ENCODE measurements around the gene PPP2R5E.

PPP2R5E gene

DNA sequence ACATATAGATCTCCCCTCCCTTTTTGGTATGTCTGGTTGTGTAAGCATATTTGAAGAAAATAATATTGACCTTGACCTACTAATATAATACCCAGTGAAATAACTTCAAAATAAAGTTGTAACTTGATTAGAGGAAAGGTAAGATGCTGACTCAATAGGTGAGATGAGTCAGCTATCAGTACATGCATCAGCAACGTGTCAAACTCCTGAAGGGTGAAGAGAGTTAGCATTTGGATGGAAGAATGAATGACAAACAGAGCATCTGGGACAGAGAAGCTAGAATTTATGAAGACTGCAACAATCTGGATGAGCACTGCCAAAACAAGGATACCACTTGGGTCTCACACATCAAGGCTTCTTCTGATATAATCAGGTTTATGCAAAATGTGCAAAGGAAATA, 74.9 kb downstream of the PPP2R5E start:
- no peak for DNase-seq

DNA sequence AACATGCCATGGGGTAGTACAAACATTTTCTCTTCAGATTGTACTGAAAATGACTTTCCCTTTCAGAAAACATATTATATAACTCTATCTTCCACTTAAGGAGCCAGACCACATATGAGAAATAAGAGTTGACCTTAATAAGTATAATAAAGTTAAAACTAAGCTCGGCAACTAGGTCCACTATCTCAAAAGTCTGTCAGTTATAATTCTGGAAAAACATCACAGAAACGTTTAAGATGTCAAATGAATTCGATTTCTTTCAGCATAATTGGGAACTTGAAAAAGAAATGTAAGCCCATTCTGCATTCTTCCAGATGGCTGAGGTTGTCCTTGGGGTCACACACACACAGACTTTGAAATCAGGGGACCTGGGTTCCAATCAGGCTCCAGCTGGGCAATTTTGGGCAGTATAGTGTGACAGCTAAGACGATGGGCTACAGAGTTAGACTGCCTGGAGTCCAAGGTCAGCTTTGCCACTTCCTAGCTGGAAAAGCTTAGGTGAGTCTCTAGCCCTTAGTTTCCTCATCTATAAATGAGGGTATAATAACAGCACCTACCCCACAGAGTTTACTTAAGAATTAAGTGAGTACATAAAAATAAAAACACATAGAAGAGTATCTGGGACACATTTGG, 75.6 kb downstream of the PPP2R5E start:
- DNase-seq, result no peak

DNA sequence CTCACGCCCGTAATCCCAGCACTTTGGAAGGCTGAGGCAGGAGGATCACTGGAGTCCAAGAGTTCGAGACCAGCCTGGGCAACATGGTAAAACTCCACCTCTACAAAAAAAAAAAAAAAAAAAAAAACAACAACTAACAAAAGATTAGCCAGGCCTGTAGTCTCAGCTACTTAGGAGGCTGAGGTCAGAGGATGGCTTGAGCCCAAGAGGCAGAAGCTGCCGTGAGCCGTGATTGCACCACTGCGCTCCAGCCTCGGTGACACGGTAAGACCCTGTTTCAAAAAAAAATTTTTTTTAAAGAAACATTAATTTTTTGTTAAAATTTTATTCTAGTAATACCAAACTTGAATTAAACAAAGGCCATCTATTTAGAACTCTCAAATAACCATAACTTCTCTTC, 77.8 kb downstream of the PPP2R5E start:
- no peak for DNase-seq

DNA sequence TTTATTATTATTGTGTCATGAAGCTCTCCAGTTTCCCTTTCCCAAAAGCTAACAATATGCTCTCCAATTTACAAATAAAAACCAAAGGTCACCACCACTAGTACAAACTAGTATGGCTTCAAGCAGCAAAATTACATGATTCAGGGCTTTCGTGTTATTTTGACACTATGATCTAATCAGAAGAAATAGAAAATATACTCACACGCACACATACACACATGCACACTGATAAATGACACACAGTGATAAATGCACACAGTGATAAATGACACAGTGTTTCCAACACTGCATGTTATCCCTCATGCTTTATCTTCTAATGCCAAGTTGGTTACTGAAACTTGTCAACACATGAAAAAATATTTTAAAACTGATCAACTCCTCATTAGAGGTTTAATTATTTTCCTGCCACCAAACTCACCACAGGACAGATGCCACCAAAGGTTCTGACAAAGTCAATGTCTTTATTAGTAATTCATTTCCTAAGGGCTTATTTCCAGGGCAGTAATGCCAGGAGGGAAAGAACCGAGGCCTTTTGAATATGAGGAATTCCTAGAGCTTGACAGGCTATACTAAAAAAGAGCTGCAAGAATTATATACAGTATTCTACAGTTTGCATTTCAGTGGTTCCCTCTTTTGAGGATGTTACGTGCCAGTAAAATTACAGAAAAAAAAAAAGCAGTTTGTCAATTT, 82.4 kb downstream of the PPP2R5E start:
- no peak for DNase-seq

DNA sequence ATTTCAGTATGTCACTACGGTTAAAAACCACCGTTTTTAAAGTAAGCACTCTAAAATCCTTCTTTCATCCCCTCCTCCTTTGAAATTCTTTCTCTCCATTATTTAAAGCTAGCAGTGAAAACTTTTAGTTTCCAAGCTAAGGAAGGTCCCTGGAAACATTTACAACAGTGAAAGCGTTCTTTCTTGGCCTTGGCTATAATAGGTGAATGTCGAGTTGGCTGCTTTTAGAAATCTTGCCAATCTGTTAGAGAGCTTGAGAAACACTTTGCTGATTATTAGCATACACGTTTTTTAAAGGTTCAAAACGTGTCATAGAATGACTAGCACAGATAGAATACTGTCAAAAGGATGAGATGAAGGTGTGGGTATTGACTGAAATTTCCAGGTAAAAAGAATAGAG, 83.4 kb downstream of the PPP2R5E start:
- DNase-seq, result no peak

DNA sequence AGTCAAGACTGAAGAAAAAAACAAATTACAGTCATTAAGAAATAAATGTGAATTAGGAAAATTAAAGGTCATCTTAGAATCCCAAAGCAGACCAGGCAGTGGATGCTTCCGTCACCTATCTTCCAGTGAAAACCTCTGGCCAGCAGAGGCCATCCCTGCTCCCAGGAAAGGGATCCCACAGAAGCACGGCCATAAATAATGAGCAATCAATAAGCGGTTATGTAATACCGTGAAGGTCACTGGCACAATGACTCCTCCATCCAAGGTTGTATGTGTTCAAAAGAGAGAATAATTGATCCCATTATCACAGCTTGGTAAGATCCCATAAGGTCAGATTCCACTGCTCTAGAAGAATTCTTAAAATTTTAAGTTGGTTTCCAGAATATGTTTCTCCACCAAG, 85.7 kb downstream of the PPP2R5E start:
- DNase-seq, result no peak

DNA sequence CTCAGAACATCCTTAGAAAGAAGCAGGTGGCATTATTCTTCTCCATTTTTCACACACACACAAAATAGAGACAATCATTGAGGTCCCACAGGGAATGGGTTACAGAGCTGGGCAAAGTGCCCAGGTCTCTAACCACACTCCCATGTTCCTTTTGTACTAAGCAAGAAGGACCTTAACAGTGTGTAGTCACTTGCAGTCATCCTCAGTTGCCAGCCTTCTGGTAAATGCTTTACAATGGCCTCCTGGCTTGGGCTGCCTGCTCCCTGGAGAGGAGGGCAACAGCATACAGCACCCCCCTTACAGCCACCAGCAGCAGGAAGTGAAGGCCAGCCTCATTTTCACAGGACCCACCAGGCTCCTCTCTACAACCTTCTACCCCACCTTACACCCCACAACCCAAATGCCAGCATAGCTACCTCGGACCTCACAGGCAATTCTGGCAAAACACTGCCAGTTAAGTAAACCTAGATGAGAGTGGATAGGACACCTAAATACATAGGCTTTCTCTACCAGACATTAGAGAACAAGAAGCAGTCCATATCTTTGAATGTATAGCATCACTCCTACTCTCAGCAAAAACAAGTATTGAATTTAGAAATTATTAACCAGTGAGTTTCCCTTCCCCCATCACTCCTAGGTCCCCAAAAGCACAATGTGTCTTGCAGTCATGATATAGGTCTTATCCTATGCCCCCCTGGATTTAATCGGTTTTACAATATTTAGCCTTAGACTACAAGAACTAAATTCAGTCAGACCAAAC, 88.1 kb downstream of the PPP2R5E start:
- peak; percentile 5 for DNase-seq

DNA sequence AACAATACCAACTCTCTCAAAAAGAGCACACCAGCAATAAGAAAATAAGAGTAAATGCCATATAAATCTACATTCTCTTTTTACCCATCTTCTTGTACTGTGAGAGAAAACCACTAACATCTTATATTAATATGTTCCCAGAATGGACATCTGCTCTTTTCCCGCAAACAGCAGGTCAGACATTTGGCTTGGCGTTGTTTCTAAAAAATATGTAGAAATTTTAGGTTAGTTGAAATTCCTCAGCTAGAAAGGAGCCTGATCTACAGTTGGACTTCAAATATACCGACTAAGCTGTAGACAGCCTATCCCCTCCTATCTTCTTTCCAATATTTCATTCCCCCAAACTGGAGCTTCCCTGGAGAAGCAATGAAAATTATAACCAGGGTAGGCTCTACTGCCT, 88.7 kb downstream of the PPP2R5E start:
- DNase-seq, result no peak

DNA sequence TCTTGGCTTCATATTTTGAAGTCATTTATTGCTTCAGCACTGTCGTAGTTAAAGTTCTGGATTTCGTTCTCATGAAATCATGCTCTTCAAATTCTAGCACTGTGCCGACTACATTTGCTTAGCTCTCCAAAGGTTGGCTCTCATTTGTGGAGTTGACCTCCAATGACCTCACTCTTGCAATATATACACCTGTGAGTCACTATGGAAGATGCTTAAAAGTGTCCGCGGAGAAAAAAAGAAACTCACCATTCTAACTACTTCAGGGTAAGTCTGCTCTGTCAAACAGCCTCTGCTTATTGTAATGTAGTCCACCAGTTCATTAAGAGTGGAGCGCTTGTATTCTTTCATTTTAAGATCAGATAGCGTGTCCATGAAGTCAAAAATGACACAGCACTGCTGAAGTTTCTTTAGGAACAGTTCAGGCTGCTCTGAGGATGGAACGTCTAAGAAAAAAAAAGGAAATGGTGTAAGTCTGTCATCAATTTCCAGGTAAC, 89.7 kb downstream of the PPP2R5E start:
- no peak for DNase-seq

DNA sequence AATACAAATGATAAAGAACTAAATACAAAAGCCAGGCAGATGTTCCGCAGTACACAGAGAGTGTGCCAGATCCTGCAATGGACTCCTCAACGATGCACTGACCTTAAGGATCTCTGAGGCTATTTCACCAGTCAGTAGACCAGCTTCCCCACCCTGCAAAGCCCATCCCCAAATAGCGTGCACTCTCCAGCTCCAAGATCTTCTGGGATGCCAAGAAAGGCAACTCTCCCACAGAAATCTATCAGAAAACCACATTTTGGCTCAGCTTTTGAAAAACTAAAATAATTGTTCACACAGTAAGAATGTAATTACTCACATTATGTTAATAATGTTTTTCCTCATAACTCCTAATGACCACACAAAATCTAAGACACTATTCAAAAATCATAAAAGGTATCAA, 90.4 kb downstream of the PPP2R5E start:
- no peak for DNase-seq

DNA sequence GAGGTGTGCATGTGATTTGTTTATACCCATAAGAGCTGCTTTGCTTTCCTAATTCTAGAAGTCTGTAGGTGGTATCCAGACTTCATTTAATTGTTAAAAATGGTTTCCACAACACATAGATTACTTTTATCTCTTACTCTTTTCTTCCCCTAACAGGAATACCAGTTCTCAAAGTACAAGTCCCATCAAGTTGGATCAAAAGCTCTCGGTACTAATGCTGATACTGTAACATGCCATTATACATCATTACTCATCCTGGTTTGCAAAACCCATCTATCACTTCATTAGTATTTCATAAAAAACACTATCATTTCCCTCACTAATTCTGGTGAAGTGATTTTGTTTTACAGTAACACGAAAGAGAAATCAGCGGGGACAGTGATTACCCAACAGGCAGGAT, 94.3 kb downstream of the PPP2R5E start:
- DNase-seq, result no peak

DNA sequence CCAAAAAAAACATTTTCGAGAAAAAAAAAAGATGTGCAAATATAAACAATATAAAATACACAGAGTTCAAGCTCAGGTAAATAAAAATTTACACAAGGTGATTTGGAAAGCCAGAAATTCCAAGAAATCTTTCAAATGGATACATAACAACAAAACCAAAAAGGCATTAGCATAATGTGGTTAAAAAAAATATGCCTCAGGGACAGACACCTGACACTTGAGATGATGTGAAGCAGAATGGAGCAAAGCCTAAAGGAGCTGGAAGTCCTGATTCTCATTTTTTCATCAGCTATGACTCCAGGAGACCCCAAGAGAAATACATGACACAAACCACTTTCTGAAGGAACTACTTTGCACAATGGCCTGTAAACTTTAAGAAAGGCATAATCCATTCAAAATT, 98.6 kb downstream of the PPP2R5E start:
- no peak for DNase-seq

DNA sequence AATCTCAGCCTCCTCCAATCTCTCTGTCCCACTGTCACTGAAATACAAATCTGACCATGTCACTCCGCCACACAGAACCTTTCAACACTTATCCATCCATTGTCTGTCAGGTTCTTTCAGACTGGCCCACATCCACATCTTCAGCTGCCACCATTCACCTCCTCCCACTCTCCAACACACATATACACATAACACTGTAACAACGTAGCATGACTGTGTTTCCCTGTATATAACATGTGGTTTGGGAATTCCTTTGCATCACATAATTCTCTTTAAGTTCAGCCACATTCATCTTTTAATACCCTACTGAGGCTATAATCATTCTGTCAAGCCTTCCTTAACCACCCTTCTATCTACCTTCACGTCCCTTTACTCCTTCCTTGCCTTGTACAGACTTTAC, 99.2 kb downstream of the PPP2R5E start:
- DNase-seq, result no peak

DNA sequence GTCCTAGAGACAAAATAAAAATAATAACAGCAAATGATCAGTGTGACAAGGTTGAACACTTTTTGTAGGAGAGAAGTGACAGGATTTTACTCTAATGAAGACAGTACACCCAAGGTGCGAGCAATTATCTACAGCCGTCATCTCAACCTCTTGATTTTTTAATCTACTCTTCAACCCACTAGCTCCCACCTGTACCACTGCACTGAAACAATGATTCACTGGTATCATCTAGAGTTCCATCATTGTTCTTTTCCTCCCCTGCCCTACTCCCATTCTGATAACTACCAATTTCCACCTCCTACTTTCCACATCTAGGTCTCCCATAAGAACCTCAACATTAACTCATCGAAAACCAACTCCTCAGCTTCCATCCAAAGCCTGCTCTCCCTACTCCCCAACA, 99.8 kb downstream of the PPP2R5E start:
- no peak for DNase-seq

DNA sequence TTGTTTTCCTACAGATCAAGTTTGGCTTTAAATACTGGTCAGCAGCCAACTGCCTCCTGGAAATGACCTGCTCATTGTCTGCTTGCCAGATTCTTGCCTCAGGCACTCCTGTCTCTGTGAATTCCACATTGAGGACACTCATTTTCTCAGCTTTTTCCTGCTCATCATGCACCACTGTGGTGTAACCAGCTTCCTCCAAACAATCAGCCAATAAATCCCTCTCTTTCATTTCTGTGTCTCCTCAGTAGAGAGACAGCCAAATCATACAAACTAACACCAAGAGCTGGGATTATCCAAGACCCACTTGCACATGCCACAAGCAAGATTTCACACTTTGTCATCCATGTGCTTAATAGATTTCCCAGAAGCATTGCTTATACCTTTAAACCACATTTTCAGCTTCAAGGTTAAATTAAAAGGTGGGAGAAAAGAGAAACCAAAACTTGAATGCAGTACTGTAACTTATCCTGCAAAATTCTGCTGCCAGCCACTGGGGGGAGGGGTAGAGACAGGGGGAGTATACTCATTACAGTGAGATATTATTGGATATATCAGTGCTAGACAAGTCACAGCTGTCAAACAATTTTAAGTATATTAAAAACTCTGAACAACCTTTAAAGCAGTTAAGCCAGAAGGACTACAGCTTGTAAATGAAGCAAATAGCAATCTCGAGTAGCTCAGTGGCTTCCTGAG, 105.0 kb downstream of the PPP2R5E start:
- DNase-seq, result peak; percentile 31

DNA sequence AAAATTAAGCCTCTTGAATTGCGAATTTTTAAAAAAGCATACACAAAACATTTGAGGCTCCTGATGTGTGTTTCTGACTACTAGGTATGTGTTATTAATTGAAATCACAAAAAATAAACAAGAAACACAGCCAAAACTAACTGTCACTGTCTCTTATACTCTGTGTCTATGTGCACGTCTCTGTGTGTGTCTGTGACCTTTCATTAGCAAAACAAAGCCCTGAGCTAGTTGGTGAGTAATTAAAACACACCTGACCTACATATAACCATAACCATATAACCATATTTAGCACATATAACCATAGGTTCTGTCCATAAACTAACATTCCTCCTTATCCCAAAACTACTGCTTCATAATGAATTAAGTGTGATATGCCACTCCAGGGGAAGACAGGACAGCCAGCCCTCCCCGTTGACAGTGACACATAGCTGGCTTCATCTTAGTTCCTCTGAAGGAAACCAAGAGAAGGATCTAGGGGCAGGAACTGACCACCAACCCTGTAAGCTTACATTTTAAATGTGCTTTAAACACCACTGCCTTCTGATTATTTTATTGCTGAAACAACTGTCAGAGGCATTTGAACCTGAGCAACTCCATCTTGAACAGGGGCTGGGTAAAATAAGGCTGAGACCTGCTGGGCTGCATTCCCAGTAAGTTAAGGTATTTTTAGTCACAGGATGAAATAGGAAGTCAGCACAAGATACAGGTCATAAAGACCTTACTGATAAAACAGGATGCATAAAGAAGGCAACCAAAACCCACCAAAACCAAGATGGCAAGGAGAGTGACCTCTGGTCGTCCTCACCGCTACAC, 106.7 kb downstream of the PPP2R5E start:
- no peak for DNase-seq

DNA sequence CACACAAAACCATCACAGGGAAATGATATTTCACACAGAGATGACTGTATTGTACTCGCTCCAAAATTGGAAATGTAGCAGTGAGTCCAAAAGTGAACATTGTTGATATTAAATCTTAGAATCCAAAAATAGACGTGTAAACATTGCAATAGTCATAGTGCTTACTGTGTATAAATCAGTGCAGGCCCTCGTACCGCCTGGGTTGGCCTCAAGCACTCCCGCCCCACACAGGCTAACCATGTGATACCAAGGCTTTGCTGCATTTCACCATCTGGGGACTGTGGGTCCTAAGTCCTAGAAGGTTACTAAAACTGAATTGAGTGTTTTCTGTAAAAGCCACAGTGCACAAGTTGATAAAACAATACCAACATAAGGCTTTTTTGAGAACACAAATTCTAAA, 107.3 kb downstream of the PPP2R5E start:
- no peak for DNase-seq

DNA sequence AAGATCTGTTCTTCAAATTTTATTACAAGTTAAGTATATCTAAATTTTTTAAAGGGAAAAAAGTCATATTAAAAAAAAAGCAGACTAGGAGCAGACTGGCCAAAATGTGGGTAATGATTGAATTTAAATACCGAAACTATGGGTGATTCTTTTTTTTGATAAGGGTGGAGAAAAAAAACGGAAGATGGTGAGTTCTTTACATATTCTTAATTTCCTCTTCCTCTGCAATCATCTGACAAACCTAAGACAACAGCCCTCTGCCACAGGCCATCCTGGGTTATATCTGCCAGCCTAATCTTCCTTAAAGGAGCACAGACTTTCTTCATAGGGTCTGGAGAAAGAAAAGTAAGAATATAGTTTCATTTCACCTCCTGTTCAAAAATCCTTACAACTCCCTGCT, 108.0 kb downstream of the PPP2R5E start:
- no peak for DNase-seq

DNA sequence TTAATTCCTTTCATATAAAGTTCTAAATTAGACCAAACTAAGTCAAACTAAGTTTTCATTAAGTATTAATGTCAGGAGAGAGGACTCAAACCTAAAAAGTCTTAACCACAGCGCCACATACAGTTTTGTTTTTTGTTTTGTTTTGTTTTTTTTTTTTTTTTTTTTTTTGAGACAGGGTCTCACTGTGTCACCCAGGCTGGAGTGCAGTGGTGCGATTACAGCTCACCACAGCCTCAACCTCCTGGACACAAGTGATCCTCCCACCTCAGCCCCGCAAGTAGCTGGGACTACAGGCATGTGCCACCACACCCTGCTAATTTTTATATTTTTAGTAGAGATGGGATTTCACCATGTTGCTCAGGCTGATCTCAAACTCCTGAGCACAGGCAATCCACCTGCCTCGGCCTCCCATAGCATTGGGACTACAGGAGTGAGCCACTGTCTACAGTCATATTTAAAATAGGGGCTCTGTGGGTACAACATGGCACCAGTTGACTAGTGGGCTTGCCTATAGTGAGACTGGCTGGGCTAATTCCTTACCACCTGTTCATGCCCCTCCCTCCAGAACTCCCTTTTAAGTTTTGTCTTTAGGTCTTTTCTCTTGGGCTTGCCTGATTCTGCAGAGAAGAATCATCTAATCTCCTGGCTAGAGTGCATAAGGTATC, 110.2 kb downstream of the PPP2R5E start:
- no peak for DNase-seq

DNA sequence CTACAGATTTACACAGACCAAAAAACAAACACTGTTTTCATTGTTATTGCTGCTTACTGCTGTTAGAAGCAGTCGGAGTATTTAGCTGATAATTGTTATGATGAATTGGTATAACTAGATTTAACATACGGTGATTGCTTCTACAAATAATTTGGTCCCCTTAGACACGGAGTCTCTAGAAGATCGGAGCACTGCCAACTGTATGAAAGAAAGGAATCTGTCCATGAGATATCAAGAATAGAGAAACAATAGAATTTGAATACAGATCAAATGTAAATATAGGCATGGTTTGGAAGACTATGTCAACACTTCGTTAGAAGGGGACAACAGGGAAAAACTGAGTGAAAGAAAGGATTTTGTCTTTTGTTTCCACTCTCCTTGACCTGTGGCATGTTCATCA, 110.9 kb downstream of the PPP2R5E start:
- DNase-seq, result peak; percentile 10

DNA sequence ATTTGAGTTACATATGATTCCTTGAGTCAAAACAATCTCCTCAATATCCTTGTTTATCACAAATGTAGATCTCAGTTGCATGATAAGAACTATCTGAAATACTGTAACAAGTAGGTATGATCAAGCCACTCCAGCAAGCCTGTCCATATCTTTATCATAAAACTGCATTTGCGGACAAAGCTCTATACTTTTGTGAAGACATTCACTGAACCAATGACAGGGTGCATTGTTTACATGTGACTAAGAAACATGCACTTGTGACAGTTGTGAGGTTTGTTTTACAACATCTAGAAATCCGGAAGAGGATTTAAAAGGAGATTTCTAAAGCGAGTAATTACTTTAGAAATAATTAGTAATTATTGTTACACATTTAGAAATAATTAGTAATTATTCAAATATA, 111.7 kb downstream of the PPP2R5E start:
- DNase-seq, result no peak

DNA sequence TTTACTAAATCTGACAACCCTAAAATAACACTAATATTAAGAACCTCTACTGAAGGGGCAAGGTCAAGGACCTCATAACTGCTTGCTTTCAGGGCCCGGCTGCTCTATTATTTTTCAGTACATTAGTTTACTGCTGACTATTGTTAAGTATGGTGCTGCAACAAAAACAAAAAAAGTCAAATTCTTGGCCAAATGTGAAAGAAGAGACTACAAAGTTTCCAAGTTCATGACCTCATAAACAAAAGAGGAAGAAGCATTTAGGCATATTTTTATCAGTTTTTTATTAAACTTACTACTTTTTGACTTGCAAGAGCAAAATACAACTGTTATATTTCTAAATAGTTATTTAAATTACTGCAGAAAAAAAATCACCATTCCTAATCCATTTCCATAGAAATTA, 114.7 kb downstream of the PPP2R5E start:
- DNase-seq, result no peak

Measured in NCI-H2081 treated with DMSO at 0.1 percent for 48 hours (cell line).